NCI-H187 treated with DMSO at 0.1 percent for 48 hours (cell line): ENCODE data around the gene TIMM44.
A peak's percentile ranks its signal among the peaks of the same experiment; 100 is the strongest.

Experiments used
- DNase-seq: peaks from one replicate; lab custom pipeline; 2025; lab: John Stamatoyannopoulos, UW

Gene TIMM44

GRCh38 chr19:7914099-7914498 lies 29.4 kb downstream of the TIMM44 start:
- DNase-seq, result no peak

DNA sequence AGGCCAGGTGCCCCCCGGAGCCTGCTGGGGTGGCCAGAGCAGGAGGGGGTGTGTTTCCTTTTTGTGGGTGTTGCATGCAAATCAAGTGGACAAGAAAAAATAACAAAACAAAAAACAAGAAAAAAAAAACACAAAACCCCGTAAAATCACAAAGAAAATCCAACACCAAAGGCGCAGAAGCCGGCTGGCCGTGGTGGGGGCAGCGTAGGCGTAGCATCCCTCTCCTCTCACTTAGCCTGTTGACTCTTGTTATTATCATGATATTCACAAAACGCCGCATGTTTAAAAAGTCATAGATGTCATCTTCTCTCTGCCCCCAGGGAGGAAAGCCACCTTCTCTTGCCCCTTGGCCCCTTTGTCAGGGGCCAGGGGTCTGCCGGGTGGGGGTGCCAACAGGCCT lies 29.8 kb downstream of the TIMM44 start:
- no peak for DNase-seq

- no peak for DNase-seq
Measured at GRCh38 chr19:7912697-7913564, 30.5 kb downstream of the TIMM44 start.

DNA sequence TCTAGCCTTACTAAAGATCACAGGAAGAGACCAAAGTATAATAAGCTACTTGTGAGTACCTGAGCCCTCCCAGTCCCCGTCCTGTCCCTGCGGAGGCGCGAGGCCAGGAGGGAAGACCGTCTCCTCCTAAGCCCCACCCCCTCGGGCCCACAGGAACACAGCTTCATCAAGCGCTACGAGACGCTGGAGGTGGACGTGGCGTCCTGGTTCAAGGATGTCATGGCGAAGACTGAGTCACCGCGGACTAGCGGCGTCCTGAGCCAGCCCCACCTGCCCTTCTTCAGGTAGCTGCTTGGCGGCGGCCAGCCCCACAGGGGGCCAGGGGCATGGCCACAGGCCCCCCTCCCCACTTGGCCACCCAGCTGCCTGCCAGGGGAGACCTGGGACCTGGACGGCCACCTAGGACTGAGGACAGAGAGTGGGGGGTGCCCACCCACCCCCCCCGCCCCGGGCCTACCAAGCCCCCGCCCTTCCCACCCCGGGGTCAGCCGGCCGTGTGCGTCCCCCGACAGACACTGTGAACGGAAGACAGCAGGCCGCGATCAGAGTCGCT lies 31.2 kb downstream of the TIMM44 start:
- no peak for DNase-seq

GRCh38 chr19:7911508-7912143 lies 31.8 kb downstream of the TIMM44 start:
- no peak for DNase-seq

DNA sequence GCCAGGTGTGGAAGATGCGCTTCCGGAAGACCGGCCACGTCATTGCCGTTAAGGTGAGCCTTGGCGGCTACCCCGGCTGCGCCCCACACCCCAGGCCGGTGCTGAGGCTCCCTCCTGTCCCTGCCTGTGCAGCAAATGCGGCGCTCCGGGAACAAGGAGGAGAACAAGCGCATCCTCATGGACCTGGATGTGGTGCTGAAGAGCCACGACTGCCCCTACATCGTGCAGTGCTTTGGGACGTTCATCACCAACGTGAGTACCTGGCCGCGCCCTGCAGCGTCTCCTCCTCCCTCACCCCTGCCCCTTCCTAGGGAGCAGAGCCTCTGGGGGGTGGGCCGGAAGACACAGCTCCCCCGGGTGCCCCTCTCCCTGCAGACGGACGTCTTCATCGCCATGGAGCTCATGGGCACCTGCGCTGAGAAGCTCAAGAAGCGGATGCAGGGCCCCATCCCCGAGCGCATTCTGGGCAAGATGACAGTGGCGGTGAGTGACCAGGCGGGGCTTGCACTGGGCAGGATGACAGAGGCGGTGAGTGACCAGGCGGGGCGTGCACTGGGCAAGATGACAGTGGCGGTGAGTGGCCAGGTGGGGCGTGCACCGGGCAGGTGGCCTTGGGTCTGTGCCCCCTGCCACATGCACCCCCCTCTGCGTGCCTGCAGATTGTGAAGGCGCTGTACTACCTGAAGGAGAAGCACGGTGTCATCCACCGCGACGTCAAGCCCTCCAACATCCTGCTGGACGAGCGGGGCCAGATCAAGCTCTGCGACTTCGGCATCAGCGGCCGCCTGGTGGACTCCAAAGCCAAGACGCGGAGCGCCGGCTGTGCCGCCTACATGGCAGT lies 32.9 kb downstream of the TIMM44 start:
- no peak for DNase-seq

DNA sequence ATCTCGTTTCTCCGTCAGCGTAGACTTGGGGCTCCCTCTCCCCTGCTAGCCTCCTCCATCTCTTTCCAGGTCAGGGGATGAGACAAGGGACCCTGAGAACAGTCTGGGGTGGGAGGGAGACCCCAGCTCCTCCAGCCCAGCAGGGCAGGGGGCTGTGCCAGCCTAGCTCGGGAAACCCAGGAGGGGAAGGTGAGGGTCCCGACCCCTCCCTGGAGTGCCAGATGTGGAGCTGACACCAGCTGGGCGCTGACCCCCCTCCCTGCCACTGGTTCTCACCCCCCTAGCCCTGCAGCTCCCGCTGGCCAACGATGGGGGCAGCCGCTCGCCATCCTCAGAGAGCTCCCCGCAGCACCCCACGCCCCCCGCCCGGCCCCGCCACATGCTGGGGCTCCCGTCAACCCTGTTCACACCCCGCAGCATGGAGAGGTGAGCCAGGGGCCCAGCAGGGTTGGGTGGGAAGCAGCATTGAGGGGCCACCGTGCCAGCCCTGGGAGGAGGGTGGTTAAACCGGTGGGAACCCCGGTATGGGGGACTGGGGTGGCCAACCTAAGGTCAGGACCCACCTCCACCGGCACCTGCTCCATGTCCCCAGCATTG lies 33.9 kb downstream of the TIMM44 start:
- DNase-seq, result no peak

DNA sequence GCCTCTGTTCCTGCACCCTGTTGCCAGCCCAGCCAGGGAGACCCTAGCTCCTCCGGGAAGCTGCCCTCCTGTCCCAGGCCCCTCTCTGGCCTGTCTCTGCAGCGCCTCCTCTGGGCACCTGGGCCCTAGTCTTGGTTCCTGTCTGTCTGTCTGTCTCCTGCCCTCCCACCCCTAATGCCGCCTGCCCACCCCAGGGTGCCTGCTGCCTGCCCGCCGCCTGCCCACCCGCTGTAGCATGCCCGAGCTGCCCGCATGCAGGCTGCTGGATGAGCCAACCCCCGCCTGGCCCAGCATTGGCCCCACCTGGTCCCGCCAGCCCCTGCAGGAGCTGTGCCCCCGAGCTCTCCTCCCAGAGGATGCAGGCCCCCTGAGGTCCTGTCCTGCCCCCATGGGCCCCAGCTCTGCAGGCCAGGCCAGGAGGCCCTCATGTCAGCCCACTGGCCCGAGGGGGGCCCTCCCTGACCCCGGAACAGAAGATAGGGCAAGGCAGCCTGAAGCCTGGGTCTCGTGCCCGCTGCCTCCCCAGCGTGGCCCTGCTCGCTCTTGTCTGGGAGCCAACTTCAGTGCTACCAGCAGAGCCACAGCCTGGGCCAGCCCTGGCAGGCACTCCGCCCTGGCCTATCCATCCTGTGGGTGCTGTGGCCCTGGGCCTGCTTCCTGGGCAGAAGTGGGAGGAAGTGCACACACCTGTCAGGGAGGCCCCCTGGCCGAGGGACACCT lies 34.6 kb downstream of the TIMM44 start:
- DNase-seq, result no peak

- no peak for DNase-seq
Measured at GRCh38 chr19:7908078-7908699, 35.3 kb downstream of the TIMM44 start.

DNA sequence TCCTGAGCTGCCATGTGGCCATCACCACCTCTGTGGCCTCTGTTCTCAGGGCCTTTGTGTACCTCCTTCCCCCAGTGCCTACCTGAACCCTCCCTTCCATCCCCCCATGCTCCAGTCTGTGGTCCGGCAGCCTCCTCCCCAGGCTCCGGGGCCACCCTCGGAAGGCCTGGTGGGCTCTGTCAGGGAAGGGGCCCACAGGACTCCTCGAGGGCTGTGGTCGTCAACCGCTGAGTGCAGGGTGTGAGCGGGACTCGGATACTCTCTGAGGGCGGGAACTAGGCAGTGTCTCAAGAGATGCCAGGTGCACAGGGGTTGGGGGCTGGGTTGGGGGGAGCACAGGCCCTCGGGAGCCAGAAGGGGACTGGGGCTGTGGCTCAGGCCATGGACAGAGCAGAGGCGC lies 35.9 kb downstream of the TIMM44 start:
- DNase-seq, result no peak

- DNase-seq, result no peak
Measured at GRCh38 chr19:7907122-7907521, 36.3 kb downstream of the TIMM44 start.

GRCh38 chr19:7905859-7906258 lies 37.6 kb downstream of the TIMM44 start:
- DNase-seq, result no peak

DNA sequence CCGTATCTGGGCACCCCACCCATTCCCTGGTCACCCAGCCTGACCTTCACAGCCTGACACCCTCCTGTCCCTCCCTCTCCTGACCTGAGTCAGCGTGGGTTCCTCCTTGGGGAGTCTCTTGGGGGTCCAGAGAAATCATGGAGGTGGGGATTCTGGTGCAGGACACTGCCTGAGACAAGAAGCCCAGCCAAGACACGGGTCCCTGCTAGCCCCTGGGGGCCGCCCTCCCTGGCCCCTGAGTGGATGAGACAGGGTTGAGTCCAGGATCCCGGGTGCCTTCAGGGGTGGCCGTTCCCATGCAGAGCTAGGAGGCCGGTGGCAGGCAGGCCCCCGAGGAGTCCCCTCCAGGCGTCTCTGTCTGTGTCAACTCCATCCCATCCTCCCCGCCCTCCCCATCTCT lies 38.2 kb downstream of the TIMM44 start:
- no peak for DNase-seq

- no peak for DNase-seq
Measured at GRCh38 chr19:7904074-7905020, 39.1 kb downstream of the TIMM44 start.

GRCh38 chr19:7903244-7904073 lies 40.0 kb downstream of the TIMM44 start, which contains the start of gene MAP2K7:
TSS of gene MAP2K7 (plus strand) at chr19:7903877. CDS start at chr19:7903945, 68 bp downstream.
- DNase-seq, result peak; percentile 86

- no peak for DNase-seq
Measured at GRCh38 chr19:7902796-7903243, 40.6 kb downstream of the TIMM44 start.

DNA sequence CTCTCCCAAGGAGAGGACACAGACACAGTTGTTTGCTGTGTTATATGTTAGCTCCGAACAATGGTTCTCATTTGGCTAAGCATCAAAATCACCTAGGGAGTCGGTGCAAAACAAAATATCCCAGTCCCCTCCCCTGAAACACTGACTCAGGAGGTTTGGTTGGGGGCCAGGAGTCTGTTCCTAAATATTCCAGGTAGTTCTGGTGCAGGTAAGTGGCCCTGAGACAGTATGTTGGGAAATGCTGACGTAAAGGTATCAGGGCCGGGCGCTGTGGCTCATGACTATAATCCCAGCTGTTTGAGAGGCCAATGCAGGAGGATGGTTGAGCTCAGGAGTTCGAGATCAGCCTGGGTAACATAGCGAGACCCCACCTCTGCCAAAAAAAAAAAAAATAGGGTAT lies 42.1 kb downstream of the TIMM44 start:
- no peak for DNase-seq

DNA sequence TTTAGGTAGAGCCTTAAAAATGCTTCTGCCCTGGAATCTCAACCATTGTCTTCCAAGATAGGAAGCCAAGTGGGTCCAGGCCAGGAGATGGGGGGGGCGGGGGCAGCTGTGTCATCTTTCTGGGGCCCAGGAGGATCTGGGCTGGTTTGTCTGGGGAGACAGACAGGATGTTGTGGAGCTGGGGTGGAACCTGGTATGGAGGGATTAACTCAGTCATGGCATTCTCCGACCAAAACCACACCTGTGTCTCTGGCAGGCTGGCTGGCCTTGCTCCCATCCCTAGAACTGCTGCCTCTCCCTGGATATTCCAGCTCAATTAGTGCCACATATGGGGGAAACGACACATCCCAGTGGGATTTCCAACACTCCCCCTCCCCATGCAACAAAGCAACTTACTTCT lies 42.5 kb downstream of the TIMM44 start:
- no peak for DNase-seq
